ENCODE results near the gene TEX47.

GRCh38 chr7:88791891-88792290 is 3.6 kb downstream of the TEX47 start:
- no peak for TF ChIP-seq POLR2A (IDR thresholded peaks at IDR 0.05; ENCODE audit: extremely low read depth, insufficient read length)
- no peak for TF ChIP-seq MAX (IDR thresholded peaks at IDR 0.05; ENCODE audit: low read depth, low read length)

Data from NB4 (cell line).